ENCODE data around the gene CRYBG2.

DNA sequence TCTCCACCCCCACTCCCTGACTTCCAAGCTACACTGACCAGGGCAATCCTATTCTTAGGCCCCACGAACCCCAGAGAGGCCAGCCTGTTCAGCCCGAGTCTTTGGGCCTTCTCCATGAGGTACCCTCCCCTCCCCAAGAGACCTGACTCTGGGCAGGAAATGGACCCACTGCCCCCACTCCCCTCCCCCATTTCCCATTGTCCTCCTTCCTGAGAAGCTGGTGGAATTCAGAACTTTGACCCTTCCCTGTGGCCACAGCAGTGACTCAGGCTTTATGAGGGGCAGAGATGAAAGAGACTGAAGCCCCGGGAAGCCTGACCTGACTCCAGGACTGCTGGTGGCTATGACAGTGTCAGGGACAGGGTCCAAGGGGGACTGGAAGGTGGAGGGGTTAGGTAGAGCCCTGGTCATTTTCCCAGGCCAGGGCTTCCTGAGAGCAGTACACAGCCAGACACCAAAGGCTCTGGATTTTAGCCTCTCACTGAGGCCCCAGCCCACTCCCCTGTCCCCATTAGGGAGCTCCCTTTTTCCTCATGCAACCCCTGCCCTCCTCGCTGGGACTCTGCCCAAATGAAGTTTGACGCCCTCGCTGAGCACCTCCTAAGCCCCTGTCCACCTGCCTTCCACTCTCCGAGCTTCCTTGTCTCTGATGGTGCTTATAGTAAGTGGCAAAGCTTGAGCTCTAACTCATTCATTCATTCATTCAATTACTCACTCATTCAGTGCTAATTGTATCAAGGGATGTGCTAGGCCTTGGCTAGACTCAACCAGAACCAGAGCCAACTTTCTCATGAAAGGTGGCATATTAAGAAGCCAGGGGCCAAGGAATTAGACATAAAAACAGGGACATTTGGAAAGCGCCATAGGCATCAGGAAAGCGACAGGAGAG is 3.0 kb downstream of the CRYBG2 start:
- no peak for TF ChIP-seq POLR2A (IDR thresholded peaks at IDR 0.05; ENCODE audit: control extremely low read depth in 1 of 2, low read depth in 2 of 2, low read length in 2 of 2)
- no peak for TF ChIP-seq NRF1 (IDR thresholded peaks at IDR 0.05; ENCODE audit: low read depth, low read length)
- TF ChIP-seq HDAC2 (IDR thresholded peaks at IDR 0.05; ENCODE audit: borderline replicate concordance in 1 of 2, low read depth in 2 of 2, low read length in 2 of 2), result peak in 1 of 2 experiments; percentile 30; a peak in 1 of 4 replicates
- TF ChIP-seq CHD1 (IDR thresholded peaks at IDR 0.05; ENCODE audit: low read depth, low read length), result no peak
- no peak for TF ChIP-seq RFX5 (IDR thresholded peaks at IDR 0.05; ENCODE audit: borderline replicate concordance, low read depth, low read length)
- TF ChIP-seq, protein P1, sequence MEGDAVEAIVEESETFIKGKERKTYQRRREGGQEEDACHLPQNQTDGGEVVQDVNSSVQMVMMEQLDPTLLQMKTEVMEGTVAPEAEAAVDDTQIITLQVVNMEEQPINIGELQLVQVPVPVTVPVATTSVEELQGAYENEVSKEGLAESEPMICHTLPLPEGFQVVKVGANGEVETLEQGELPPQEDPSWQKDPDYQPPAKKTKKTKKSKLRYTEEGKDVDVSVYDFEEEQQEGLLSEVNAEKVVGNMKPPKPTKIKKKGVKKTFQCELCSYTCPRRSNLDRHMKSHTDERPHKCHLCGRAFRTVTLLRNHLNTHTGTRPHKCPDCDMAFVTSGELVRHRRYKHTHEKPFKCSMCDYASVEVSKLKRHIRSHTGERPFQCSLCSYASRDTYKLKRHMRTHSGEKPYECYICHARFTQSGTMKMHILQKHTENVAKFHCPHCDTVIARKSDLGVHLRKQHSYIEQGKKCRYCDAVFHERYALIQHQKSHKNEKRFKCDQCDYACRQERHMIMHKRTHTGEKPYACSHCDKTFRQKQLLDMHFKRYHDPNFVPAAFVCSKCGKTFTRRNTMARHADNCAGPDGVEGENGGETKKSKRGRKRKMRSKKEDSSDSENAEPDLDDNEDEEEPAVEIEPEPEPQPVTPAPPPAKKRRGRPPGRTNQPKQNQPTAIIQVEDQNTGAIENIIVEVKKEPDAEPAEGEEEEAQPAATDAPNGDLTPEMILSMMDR (IDR thresholded peaks at IDR 0.05; ENCODE audit: control extremely low read depth in 1 of 3, insufficient read depth in 1 of 3, low read depth in 1 of 3, low read length in 3 of 3), result no peak
